Activated T-cell treated with anti-CD3 and anti-CD28 coated beads for 1 hour (primary cell): Measurements from ENCODE around the gene COX5A.

Experiments
- DNase-seq: peaks from one replicate; pipeline ENCODE4 v3.0.0-alpha.2; 2020; ENCODE audit warnings: low read depth

The COX5A gene

GRCh38 chr15:74937590-74938371 is at the start of gene COX5A:
TSS of gene COX5A (minus strand) at chr15:74938073. CDS start at chr15:74938014, 59 bp downstream.
- DNase-seq: peak; percentile 77

- no peak for DNase-seq
These were observed 45.9 kb upstream of the COX5A start for GRCh38 chr15:74983725-74984231.

GRCh38 chr15:74982183-74982582 is 44.3 kb upstream of the COX5A start:
- DNase-seq: no peak

- peak; percentile 27 for DNase-seq
These were observed 40.6 kb upstream of the COX5A start for GRCh38 chr15:74978503-74978902.

DNA sequence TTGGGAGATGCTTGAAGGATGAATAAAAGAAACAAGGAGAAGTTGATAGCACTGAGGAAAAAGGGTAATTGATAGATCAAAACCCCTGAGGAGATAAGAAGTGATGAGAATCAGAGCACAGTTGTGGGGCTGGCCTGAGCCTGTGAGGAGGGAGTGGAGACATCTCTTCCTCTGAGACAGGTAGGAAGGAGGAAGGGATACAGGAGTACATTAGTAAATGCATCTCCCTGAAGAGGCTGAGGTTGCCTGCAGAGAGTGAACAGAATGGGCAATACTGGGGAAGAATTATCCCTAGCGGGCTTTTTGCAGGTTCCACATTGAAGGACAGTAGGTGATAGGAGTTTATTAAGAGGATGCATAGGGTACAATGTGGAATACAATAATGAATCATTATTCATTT is 40.2 kb upstream of the COX5A start:
- DNase-seq: no peak

GRCh38 chr15:74977599-74977998 is 39.7 kb upstream of the COX5A start:
- DNase-seq: no peak

DNA sequence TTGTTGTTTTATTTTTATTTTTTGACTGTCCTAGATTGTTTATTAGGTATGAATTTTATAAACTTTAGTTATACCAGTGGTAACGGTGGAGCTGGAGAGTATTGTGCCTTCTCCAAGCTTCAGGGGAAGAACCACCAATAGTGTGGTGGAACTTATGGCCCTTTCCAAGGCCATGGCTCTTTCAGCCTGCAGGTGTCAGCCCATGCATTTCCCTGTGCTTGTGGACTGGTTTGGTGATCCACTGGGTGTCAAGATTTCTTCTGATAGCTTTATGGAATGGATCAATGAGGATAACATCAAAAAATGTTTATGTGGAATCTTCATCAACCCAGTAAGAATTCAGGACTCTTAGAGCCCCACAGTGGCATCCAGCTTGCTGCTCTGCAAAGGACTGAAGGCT is 38.3 kb upstream of the COX5A start:
- DNase-seq: no peak

GRCh38 chr15:74967670-74968069 is 29.8 kb upstream of the COX5A start:
- no peak for DNase-seq

- no peak for DNase-seq
These were observed 26.9 kb upstream of the COX5A start for GRCh38 chr15:74964794-74965193.

DNA sequence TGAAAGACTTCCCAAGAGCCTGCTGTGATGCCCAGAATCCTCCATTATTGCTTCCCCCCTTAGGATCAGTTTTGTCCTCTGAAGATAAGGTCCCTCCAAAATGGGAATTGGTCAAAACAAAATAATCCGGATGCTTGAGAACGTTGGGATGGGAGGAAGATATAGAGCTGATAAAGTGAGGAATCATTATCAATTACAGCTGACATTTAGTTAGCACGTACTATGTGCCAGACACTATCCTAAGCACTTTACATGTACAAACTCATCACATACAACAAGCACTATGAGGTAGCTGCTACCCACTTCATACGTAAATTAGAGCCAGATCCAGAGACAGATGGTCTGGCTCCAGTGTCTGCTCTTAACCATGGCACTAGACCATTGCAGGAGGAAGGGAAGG is 25.3 kb upstream of the COX5A start:
- no peak for DNase-seq

GRCh38 chr15:74962671-74963070 is 24.8 kb upstream of the COX5A start:
- no peak for DNase-seq

DNA sequence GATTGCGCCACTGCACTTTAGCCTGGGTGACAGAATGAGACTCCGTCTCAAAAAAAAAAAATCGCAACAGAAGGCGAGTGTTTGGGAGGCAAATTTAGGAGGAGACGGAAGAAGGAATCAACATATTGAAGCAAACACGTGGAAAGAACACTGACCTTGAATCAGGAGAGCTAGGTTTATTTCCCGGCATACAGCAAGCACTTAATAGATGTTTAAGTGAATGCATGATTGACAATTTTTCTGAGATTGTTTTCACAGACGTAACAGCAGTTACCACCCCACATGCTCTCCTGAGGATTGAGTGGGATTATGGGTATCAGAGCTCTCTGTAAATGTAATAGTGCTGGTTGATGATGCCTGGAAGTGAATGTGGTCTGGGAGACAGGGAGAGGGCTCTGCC is 24.3 kb upstream of the COX5A start:
- no peak for DNase-seq

DNA sequence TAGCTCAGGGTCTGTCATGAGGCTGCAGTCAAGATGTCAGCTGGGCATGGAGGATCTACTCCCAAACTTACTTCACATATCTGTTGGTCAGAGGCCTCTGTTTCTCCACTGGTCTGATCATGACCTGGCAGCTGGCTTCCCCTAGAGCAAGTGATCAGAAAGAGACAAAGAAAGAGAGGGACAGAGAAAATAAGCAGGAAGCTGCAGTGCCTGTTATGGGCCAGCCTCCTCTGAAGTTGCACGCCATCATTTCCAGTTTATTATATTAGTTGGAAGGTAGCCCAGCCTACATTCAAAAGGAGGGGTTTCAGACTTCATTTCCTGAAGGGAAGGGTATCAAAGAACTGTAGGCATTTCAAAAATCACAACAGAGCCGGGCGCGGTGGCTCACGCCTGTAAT is 23.7 kb upstream of the COX5A start:
- DNase-seq: no peak

GRCh38 chr15:74960995-74961588 is 23.2 kb upstream of the COX5A start:
- DNase-seq: no peak

- DNase-seq: no peak
These were observed 22.4 kb upstream of the COX5A start for GRCh38 chr15:74960286-74960685.

DNA sequence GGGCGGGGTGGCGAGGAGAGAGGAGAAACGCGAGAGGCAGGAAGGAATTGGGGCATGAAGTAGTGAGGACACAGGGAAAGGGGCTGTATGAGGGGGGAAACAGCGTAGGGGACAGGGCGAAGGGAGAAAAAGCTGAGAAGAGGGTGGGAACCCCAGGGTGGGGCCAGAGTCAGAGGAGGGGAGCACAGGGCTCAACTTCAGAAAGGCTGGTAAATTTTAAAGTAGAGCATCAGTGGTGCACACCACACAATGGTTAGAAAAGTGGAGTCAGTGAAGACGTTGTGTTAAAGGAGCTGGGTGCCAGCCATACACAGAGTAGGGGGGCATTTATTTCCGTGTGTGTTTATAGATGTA is 21.7 kb upstream of the COX5A start:
- DNase-seq: no peak

DNA sequence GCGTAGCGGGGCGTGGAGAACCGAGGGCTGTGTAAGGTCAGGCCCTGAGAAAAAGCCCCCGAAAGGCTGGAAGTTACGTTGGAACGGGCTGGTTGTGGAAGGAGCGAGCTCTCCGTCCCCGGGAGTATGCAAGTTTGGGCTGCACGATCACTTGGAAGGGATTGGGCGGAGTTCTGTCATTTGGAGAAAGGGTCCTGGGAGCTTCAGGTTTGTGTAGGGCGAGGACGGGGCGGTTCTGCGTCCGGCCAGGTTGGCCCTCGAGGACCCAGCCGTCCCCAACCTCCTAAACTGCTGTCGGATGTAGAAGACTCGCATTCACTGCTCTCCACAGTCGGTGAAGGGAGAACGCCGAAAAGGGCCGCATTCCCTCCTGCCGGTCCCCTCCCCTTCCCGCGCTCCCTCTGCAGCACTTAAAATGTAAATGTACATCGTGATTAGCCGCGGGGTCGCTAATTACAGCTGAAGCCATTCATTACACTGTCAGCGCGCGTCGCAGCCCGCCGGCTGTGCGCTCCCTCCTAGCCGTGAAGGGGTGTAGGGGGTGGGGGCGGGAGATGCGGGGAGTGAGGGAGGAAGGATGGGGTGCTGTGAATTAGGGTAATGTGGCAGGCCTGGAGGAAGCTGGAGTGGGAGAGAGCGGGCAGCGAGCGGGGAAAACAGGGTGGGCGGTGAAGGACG is 21.2 kb upstream of the COX5A start:
- DNase-seq: no peak

GRCh38 chr15:74958320-74958907 is 20.5 kb upstream of the COX5A start:
- DNase-seq: no peak

DNA sequence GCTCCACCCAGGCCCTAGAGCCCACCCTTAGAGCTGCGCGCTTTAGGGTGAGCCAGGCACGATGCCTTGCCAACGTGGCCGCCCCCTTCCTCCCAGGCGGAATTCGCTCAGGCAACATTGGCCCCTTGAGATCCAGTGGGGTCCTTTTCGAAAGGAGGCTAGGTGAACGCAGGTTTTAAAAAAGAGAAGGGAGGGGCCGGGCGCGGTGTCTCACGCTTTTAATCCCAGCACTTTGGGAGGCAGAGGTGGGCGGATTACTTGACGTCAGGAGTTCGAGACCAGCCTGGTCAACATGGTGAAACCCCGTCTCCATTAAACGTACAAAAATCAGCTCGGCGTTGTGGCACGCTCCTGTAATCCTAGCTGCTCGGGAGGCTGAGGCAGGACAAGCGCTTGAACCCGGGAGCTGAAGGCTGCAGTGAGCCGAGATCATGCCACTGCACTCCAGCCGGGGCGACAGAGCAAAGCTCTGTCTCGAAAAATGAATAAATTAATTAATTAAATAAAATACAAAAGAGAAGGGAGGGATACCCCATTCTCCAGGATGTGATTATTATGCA is 19.7 kb upstream of the COX5A start:
- no peak for DNase-seq

DNA sequence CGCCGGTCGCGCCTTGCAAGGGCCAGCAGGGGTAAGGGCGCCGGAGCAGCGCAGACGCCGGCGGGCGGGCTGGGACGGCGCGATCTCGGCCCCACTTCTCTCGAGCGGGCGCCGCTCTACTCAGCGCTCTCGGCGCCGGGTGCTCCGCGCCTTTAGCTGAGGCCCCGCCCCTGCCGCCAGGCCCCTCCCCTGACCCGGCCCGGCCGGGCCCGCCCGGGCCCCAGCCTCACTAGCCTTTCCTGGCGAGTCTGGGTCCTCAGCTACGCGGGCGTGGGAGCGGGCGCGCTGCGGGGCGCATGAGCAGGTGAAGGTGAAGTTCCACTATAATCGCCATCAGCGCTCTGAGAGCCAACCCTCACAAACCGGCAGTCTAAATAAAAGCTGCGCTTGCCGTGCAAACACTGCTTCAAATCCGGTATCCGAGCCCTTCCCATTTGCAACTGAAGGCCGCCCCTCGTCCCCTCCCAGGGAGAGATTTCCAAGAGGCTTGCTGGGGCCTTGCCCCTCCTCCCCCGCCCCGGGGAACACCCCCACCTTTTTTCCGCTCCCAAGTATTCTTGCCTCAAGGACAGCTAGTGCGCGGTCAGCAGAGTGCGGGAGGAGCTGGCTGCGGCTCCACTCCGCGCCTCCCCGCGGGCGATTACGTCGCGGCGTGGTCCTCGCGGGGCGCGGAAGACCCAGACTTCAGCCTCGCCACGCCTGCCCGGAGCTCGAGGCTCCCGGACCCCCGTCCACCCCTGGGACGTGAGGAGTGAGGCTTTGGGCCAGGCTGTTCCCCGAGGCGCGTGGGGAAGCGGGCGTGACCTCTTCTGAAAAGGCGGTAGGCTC is 19.0 kb upstream of the COX5A start, which contains the start of gene RPP25:
Gene RPP25 (minus strand): TSS at position 125 of the 828 bp plus-strand sequence. CDS start 189 bp downstream, outside the sequence.
- peak; percentile 57 for DNase-seq
